Prostate gland (tissue), 2 donors: ENCODE results near the gene SRSF3. TPM values are rescaled to one million over a fixed set of nuclear protein-coding genes. Genes with fewer than 3 reads are reported as not detected.
"Not testable (repeated sequence)": the region's sequence is repeated elsewhere in the genome, so short reads cannot be mapped to it uniquely, and the experiment has no call there.

ENCODE experiments used
- DNase-seq: peaks from one replicate; pipeline ENCODE4 v3.0.0-alpha.2; 2019; ENCODE audit warnings: low spot score
- H3K27ac ChIP-seq, 2 donors: fragments of 200-600 bp; sonication (generic); 2 replicates each; pipeline ENCODE4 v1.5.1; 2017 to 2019
- H3K27me3 ChIP-seq: fragments of 200-600 bp; sonication (generic); replicated peaks from 2 replicates; pipeline ENCODE4 v1.5.1; 2019; ENCODE audit not compliant: insufficient read depth
- H3K36me3 ChIP-seq, 2 donors: fragments of 200-600 bp; sonication (generic); 1 replicate in 1 of 2; 2 replicates in 1 of 2; pipeline versions ENCODE4 v1.5.1 to v1.8.1; 2017 to 2019
- H3K4me1 ChIP-seq: fragments of 200-600 bp; sonication (generic); replicated peaks from 2 replicates; pipeline ENCODE4 v1.5.1; 2019
- H3K4me3 ChIP-seq, 2 donors: fragments of 200-600 bp; sonication (generic); 2 replicates each; pipeline ENCODE4 v1.5.1; 2017 to 2019
- H3K9me3 ChIP-seq: fragments of 200-600 bp; sonication (generic); 2 replicates; pipeline ENCODE4 v1.5.1; 2017
- POLR2A ChIP-seq: fragments of 450-650 bp; IDR thresholded peaks from one replicate; pipeline ENCODE4 v1.6.1; 2016; ENCODE audit warnings: antibody characterized with exemption, mild to moderate bottlenecking
- POLR2AphosphoS5 ChIP-seq: sonication (generic); formaldehyde crosslinking; IDR thresholded peaks from one replicate; pipeline ENCODE4 v1.6.1; 2017; ENCODE audit warnings: antibody characterized with exemption
- WGBS: methylation state at CpG from one replicate; pipeline ENCODE4 v1.1.5; 2018; 5-methylcytosine and 5-hydroxymethylcytosine counted together
- intact Hi-C: fragments of 100-400 bp; cut with DNase I; formaldehyde crosslinking; loops from one replicate; pipeline ENCODE4 v1.14.2; 2022
- microRNA-seq: library from miRNA; unstranded; fragments of <30 nt; microRNA quantifications from one replicate; pipeline ENCODE4, GENCODE V29; 2016
- small RNA-seq, 2 donors: library from RNA; depleted of rRNA; stranded (forward); fragments of <200 nt; gene quantifications; one replicate each; pipeline ENCODE3, GENCODE V24; 2016
- total RNA-seq, 2 donors: library from RNA; depleted of rRNA; stranded (reverse); fragments of >200 nt; gene quantifications; one replicate each; pipeline ENCODE4 v1.1.0, GENCODE V29; 2016
- TF ChIP-seq, protein P1 (sequence below), 4 experiments: fragments of 200-600 bp in 2 of 4; fragments of 450-650 bp in 2 of 4; sonication (generic) in 2 of 4; IDR thresholded peaks; 1 replicate in 3 of 4; 2 replicates in 1 of 4; pipeline ENCODE4 v1.5.1; 2016 to 2019; ENCODE audit warnings: antibody characterized with exemption in 4 of 4, mild to moderate bottlenecking in 2 of 4, moderate library complexity in 2 of 4

Gene SRSF3
- total RNA-seq, 2 donors from 2014 or later, result 111 to 153 TPM

GRCh38 chr6:36649086-36649485 is 54.9 kb downstream of the SRSF3 start:
- Histone ChIP-seq H3K9me3 (no peaks in the 10 kb centered on the region), H3K4me1 (peaks cover 3% of the 10 kb centered on the region), H3K27me3 (no peaks in the 10 kb centered on the region), H3K4me3 (no peak overlapping the region), H3K27ac (no peak overlapping the region), H3K36me3 (no peaks in the 10 kb centered on the region)
- no peak for TF ChIP-seq POLR2AphosphoS5
- TF ChIP-seq POLR2A, result no peak
- TF ChIP-seq, protein P1, sequence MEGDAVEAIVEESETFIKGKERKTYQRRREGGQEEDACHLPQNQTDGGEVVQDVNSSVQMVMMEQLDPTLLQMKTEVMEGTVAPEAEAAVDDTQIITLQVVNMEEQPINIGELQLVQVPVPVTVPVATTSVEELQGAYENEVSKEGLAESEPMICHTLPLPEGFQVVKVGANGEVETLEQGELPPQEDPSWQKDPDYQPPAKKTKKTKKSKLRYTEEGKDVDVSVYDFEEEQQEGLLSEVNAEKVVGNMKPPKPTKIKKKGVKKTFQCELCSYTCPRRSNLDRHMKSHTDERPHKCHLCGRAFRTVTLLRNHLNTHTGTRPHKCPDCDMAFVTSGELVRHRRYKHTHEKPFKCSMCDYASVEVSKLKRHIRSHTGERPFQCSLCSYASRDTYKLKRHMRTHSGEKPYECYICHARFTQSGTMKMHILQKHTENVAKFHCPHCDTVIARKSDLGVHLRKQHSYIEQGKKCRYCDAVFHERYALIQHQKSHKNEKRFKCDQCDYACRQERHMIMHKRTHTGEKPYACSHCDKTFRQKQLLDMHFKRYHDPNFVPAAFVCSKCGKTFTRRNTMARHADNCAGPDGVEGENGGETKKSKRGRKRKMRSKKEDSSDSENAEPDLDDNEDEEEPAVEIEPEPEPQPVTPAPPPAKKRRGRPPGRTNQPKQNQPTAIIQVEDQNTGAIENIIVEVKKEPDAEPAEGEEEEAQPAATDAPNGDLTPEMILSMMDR (IDR thresholded peaks at IDR 0.05), result no peak
- no peak for DNase-seq
- intact Hi-C loops, result no loop called here
- 86% methylated on average over 3 of the region's 3 CpGs for WGBS

- no peaks in the 10 kb centered on the region for H3K36me3 ChIP-seq
Observed at GRCh38 chr6:36649701-36650484, 55.7 kb downstream of the SRSF3 start.

GRCh38 chr6:36650848-36651478 is 56.8 kb downstream of the SRSF3 start:
- intact Hi-C loops, result no loop called here
- Histone ChIP-seq H3K9me3 (no peaks in the 10 kb centered on the region), H3K36me3 (no peaks in the 10 kb centered on the region), H3K27ac (no peak overlapping the region), H3K4me3 (no peak overlapping the region), H3K4me1 (peaks cover 3% of the 10 kb centered on the region), H3K27me3 (no peaks in the 10 kb centered on the region)
- peak; percentile 15 for DNase-seq
- 19% methylated on average over 2 of the region's 2 CpGs for WGBS
- TF ChIP-seq POLR2A (no peak), POLR2AphosphoS5 (peak; percentile 38)

More at GRCh38 chr6:36649701-36650484, 55.7 kb downstream of the SRSF3 start:
- TF ChIP-seq, protein P1 (IDR thresholded peaks at IDR 0.05), result no peak
- TF ChIP-seq POLR2A (no peak), POLR2AphosphoS5 (no peak)
- WGBS, result 72% methylated on average over 13 of the region's 13 CpGs
- peaks cover 3% of the 10 kb centered on the region for H3K4me1 ChIP-seq
- no peak overlapping the region for H3K27ac ChIP-seq
- no peak for DNase-seq
- no peak overlapping the region for H3K4me3 ChIP-seq
- no peaks in the 10 kb centered on the region for H3K9me3 ChIP-seq
- no peaks in the 10 kb centered on the region for H3K27me3 ChIP-seq
- intact Hi-C loops, result no loop called here

- TF ChIP-seq POLR2A, result no peak
- TF ChIP-seq POLR2AphosphoS5, result no peak
- TF ChIP-seq, protein P1 (IDR thresholded peaks at IDR 0.05), result no peak
- WGBS, result 81% methylated on average over 11 of the region's 11 CpGs
- H3K27me3 ChIP-seq, result no peaks in the 10 kb centered on the region
- DNase-seq, result no peak
- H3K36me3 ChIP-seq, result no peaks in the 10 kb centered on the region
- intact Hi-C loops, result no loop called here
- H3K9me3 ChIP-seq, result no peaks in the 10 kb centered on the region
- no peak overlapping the region for H3K4me3 ChIP-seq
- peaks cover 3% of the 10 kb centered on the region for H3K4me1 ChIP-seq
- H3K27ac ChIP-seq, result no peak overlapping the region
Observed at GRCh38 chr6:36651659-36652379, 57.7 kb downstream of the SRSF3 start.

DNA sequence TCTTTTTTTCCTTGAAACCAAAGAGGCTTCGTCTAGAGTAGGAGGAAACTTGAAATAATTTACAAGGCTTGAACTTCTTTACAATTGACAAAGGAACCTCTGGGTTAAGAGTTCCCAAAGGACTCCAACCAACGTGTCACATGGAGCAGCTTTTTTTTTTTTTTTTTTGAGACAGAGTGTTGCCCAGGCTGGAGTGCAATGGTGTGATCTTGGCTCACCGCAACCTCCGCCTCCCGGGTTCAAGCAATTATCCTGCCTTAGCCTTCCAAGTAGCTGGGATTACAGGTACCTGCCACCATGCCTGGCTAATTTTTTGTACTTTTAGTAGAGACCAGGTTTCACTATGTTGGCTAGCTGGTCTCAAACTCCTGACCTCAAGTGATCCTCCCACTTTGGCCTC is 60.3 kb downstream of the SRSF3 start:
- H3K27me3 ChIP-seq, H3K9me3 ChIP-seq, intact Hi-C loops, H3K27ac ChIP-seq, H3K36me3 ChIP-seq, H3K4me3 ChIP-seq, DNase-seq, H3K4me1 ChIP-seq: not testable (repeated sequence)
- WGBS, result 78% methylated on average over 5 of the region's 5 CpGs

Small RNAs within 50 kb of the gene (microRNA-seq; reads per million reads assigned to microRNA genes)
- gene MIR3925, result not detected

Small RNAs within 50 kb of the gene (small RNA-seq; reads per million reads assigned to genes)
- 0 reads per million in 2 donors for gene MIR3925
- 0 reads per million in 2 donors for gene RNU1-88P

Other genes with a start within 250 kb of the SRSF3 start
- 1 to 10 TPM in 1 of 2 donors, under 1 TPM in 1; 0.74 to 1.8 TPM for gene ETV7, start 206.7 kb upstream of the SRSF3 start, total RNA-seq
- gene PXT1, start 151.5 kb upstream of the SRSF3 start, total RNA-seq, result 1 to 10 TPM in 1 of 2 donors, not detected in 1; 6.3 TPM
- 10 to 100 TPM; 33.7 to 44.1 TPM for gene KCTD20, start 151.4 kb upstream of the SRSF3 start, total RNA-seq
- 10 to 100 TPM; 16.5 to 17.7 TPM for gene STK38, start 46.9 kb upstream of the SRSF3 start, total RNA-seq
- 100 to 1,000 TPM in 1 of 2 donors, 10 to 100 TPM in 1; 69.7 to 148 TPM for gene CDKN1A, start 84.4 kb downstream of the SRSF3 start, total RNA-seq
- under 1 TPM; 0.14 to 0.45 TPM for gene RAB44, start 103.5 kb downstream of the SRSF3 start, total RNA-seq
- gene CPNE5, start 245.1 kb downstream of the SRSF3 start, total RNA-seq, result 10 to 100 TPM in 1 of 2 donors, 1 to 10 TPM in 1; 3.9 to 64.5 TPM